ENCODE measurements around the gene SGPL1. TPM values are rescaled to one million over a fixed set of nuclear protein-coding genes. Genes with fewer than 3 reads are reported as not detected.

The SGPL1 gene
- total RNA-seq, 1 experiment from 2014 or later, result 29.7 TPM

- no peak for DNase-seq (ENCODE audit: low spot score)
These were observed 3.9 kb upstream of the SGPL1 start for GRCh38 chr10:70811881-70812280.

- DNase-seq (ENCODE audit: low spot score), result no peak
These were observed 2.9 kb upstream of the SGPL1 start for GRCh38 chr10:70812814-70813213.

GRCh38 chr10:70814126-70814525, 1.6 kb upstream of the SGPL1 start:
- DNase-seq (ENCODE audit: low spot score), result no peak

GRCh38 chr10:70816220-70816894, 609 bp downstream of the SGPL1 start:
- DNase-seq (ENCODE audit: low spot score), result peak; percentile 88

- no peak for DNase-seq (ENCODE audit: low spot score)
These were observed 5.4 kb downstream of the SGPL1 start for GRCh38 chr10:70820976-70821750.

- no peak for DNase-seq (ENCODE audit: low spot score)
These were observed 6.5 kb downstream of the SGPL1 start for GRCh38 chr10:70822076-70822820.

GRCh38 chr10:70827086-70827757, 11.5 kb downstream of the SGPL1 start:
- no peak for DNase-seq (ENCODE audit: low spot score)

GRCh38 chr10:70828923-70829322, 13.2 kb downstream of the SGPL1 start:
- no peak for DNase-seq (ENCODE audit: low spot score)

- DNase-seq (ENCODE audit: low spot score), result no peak
These were observed 13.8 kb downstream of the SGPL1 start for GRCh38 chr10:70829543-70829942.

- DNase-seq (ENCODE audit: low spot score), result no peak
These were observed 14.4 kb downstream of the SGPL1 start for GRCh38 chr10:70830164-70830563.

GRCh38 chr10:70832221-70832620, 16.5 kb downstream of the SGPL1 start:
- DNase-seq (ENCODE audit: low spot score), result no peak

- peak; percentile 35 for DNase-seq (ENCODE audit: low spot score)
These were observed 17.2 kb downstream of the SGPL1 start for GRCh38 chr10:70832852-70833528.

- no peak for DNase-seq (ENCODE audit: low spot score)
These were observed 17.9 kb downstream of the SGPL1 start for GRCh38 chr10:70833601-70834000.

GRCh38 chr10:70834021-70834420, 18.3 kb downstream of the SGPL1 start:
- DNase-seq (ENCODE audit: low spot score), result no peak

- DNase-seq (ENCODE audit: low spot score), result no peak
These were observed 18.8 kb downstream of the SGPL1 start for GRCh38 chr10:70834441-70835151.

GRCh38 chr10:70836319-70836718, 20.6 kb downstream of the SGPL1 start:
- no peak for DNase-seq (ENCODE audit: low spot score)

- DNase-seq (ENCODE audit: low spot score), result no peak
These were observed 21.9 kb downstream of the SGPL1 start for GRCh38 chr10:70837660-70838059.

GRCh38 chr10:70838270-70838805, 22.6 kb downstream of the SGPL1 start:
- DNase-seq (ENCODE audit: low spot score), result no peak

GRCh38 chr10:70840836-70841235, 25.1 kb downstream of the SGPL1 start:
- DNase-seq (ENCODE audit: low spot score), result no peak

GRCh38 chr10:70843333-70843732, 27.6 kb downstream of the SGPL1 start:
- no peak for DNase-seq (ENCODE audit: low spot score)
